ENCODE measurements around the gene GDAP1L1.
"Not testable (repeated sequence)": the region's sequence is repeated elsewhere in the genome, so short reads cannot be mapped to it uniquely, and the experiment has no call there.

The GDAP1L1 gene

GRCh38 chr20:44306927-44307326 lies 59.8 kb downstream of the GDAP1L1 start:
- no peak for DNase-seq

GRCh38 chr20:44309763-44310663 lies 62.9 kb downstream of the GDAP1L1 start:
- DNase-seq = no peak

GRCh38 chr20:44310664-44311639 lies 63.8 kb downstream of the GDAP1L1 start, which contains the start of gene FITM2:
TSS of gene FITM2 (minus strand) at chr20:44311202. CDS start at chr20:44311148, 54 bp downstream.
- peak; percentile 99 for DNase-seq

- no peak for DNase-seq
Observed at GRCh38 chr20:44314870-44315269, 67.8 kb downstream of the GDAP1L1 start.

- DNase-seq = no peak
Observed at GRCh38 chr20:44319839-44320422, 72.8 kb downstream of the GDAP1L1 start.

GRCh38 chr20:44324343-44324742 lies 77.2 kb downstream of the GDAP1L1 start:
- DNase-seq = no peak

- peak; percentile 77 for DNase-seq
Observed at GRCh38 chr20:44326391-44327159, 79.5 kb downstream of the GDAP1L1 start.

GRCh38 chr20:44327748-44328147 lies 80.6 kb downstream of the GDAP1L1 start:
- not testable (repeated sequence) for DNase-seq

GRCh38 chr20:44328428-44328827 lies 81.3 kb downstream of the GDAP1L1 start:
- no peak for DNase-seq
